HG03571 (cell line): ENCODE measurements around the gene MAPK12.

Source experiments
- ATAC-seq: cut with Tn5 transposase; IDR thresholded peaks from one replicate; pipeline ENCODE4 v1.9.1; 2021; ENCODE audit not compliant: unreplicated experiment

Gene MAPK12

GRCh38 chr22:50269573-50269969 lies 8.1 kb upstream of the MAPK12 start:
- ATAC-seq: no peak

DNA sequence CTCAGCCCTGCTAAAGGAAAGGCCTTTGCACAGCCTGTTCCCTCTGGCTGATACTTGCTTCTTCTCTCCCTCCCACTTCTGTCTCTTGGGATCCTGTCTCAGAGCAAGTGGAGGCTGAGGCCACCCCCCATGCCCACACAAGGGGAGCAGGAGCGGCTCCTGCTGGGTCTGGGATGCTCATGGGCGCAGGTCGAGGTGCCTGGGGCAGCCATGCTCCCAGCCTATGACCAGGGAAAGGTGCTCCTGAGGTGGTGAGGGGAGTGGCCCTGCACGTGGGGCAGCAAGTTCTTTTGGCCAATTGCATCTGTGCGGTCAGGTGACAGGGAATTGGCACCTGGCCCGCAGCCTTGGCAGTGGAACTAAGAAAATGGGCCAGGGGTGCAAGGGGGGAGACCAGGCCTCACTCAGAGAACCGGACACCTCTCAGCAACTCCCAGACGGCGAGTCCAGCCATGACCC lies 7.2 kb upstream of the MAPK12 start:
- ATAC-seq: no peak

DNA sequence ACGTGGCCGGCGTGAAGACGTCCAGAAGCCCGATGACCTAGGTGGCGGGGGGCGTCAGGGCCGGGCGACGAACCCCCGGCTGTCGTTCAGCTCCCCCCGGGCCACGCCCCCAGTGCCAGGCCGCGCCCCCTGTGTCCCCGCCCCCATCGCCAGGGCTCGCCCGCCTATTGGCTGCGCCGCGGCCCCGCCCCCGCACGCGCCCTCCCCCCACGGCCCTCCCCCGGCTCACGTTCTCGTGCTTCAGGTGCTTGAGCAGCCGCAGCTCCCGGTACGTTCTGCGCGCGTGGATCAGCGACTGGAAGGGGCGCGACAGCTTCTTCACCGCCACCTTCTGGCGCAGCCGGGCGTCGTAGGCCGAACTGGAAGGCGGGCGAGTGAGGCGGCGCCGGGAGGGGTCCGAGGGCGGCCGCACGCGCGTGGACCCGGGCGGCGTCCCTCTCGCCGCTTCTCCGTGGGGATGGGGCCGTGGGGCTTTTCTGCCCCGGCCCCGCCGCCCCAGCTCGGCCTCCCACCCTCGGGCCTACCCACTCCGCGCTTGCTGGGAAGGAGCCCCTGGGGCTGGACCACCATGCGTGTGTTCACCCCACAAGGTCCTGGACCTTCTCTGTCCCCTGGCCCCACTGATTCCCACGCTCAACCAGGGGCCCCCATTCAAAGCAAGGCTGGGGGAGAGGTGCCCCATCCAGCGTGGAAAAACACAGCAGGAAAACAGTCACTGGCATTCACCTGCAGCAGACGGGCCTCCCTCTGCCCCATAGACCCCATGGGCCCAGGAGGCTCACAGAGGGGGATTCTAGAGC lies 6.3 kb upstream of the MAPK12 start:
- ATAC-seq: no peak

GRCh38 chr22:50266994-50267393 lies 5.5 kb upstream of the MAPK12 start:
- ATAC-seq: no peak

GRCh38 chr22:50264946-50265669 lies 3.6 kb upstream of the MAPK12 start:
- no peak for ATAC-seq

GRCh38 chr22:50264104-50264745 lies 2.7 kb upstream of the MAPK12 start:
- ATAC-seq: no peak

- ATAC-seq: no peak
Observed at GRCh38 chr22:50262973-50263617, 1.6 kb upstream of the MAPK12 start.

GRCh38 chr22:50262460-50262911 lies 1.0 kb upstream of the MAPK12 start:
- no peak for ATAC-seq

DNA sequence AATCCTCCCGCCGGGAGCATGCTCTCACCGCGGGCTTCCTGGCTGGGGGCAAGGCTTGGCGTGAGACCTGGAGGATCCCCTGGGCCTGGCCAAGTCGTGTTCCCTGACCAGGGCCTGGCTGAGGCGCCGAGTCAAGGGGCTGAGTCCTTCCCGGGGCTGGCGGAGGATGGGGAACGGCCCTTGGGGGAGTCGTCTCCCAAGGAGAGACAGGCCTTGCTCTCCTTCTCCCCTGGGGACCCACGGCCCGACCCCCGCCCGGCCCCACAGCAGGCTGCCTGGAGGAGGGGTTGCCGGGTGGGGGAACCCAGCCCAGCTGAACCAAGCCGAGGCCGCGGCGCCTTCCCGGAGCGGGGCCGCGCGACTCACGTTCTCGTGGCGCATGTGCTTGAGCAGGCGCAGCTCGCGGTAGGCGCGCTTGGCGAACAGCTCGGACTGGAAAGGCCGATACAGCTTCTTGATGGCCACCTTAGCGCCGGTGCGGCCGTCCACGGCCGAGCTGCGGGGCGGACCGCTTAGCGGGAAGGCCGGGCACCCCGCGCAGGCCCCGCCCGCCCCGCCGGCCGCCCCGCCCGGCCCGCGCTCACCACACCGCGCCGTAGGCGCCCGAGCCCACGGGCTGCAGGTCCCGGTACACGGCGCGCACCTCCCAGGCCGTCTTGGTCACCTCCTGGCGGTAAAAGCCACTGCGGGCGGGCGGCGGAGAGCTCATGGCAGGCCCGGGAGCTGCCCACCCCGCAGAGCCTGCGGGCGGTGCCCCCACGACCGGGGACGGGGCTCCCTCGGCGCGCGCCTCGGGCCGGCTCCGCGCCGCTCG lies 475 bp downstream of the MAPK12 start:
- no peak for ATAC-seq

DNA sequence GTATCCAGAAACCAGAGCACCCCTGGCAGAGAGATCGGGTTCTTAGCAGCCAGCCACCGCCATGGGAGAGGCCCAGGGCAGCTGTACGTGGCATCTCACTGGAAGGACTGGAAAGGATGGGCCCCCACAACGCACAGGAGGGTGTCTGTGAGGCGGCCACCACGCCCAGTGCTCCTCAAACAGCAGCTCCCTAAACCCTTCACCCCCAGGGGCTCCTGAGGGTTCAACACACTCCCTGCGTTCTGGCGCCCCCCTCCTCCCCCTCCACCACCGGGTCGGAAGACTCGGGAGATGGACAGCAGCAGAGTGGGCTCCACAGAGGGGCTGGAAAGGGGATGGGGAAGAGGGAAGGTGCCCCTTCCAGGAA lies 1.1 kb downstream of the MAPK12 start:
- no peak for ATAC-seq

DNA sequence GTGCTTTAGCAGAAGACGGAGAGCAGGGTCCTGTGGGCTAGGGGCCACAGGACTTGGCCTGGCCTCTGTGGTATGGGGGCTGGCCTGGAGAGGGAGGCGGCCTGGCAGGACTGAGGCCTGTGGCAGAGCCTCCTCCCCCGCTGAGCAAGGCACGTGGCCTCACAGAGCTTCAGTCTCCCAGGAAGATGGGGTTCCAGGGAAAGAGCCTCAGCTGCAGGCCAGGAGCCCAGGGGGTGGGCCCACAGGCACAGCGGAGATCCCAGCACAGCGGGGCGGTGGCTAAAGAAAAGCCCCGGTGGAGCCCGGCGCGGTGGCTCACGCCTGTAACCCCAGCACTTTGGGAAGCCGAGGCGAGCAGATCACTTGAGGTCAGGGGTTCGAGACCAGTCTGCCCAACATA lies 2.2 kb downstream of the MAPK12 start:
- no peak for ATAC-seq

GRCh38 chr22:50258361-50259292 lies 2.9 kb downstream of the MAPK12 start:
- ATAC-seq: no peak

- ATAC-seq: no peak
Observed at GRCh38 chr22:50257451-50258360, 3.8 kb downstream of the MAPK12 start.

DNA sequence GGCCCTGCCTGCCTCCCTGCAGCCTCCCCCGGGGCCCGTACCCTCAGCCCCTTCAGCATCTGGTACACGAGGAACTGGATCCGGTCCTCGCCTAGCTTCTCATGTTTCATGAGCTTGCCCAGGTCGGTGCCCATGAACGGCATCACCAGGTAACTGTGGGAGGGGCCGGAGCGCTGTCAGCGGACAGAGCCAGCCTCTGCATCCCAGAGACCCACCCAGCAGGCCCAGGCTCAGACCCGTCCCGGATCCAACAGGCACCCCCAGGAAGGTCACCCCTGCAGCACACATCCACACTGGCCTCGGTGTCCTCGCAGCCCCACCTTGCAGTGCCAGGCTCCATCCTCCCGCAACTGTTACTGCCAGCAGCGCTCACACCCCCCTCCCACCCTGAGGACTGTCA lies 4.4 kb downstream of the MAPK12 start:
- ATAC-seq: no peak

DNA sequence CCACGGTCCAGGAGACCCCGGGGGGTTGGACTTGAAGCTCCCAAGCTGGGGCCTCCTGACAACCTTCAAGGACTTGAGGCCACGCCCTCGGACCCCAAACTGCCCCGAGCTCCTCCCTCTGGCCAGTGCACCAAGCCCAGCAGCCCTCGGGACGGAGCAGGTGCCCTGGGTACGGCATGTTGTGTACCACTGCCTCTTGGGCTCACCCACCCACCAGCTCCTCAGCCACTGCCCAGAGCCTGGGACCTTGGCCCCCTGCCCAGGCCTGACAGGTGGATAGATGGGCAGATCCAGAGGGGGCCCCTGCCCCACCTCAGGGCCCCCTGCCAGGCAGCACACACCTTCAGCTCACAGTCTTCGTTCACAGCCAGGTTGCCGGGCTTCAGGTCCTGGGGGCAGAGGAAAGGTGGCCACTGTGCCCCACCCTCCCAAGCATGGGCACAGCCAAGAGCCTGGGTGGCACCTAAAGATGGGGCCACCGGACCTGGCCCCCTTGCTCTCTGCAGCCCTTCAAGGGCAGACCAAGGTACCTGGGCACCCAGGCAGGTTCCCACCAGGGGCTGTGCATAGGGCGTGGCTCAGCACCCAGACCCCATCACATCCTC lies 5.1 kb downstream of the MAPK12 start:
- no peak for ATAC-seq

- no peak for ATAC-seq
Observed at GRCh38 chr22:50255607-50256006, 5.9 kb downstream of the MAPK12 start.

GRCh38 chr22:50255099-50255498 lies 6.4 kb downstream of the MAPK12 start:
- ATAC-seq: no peak

DNA sequence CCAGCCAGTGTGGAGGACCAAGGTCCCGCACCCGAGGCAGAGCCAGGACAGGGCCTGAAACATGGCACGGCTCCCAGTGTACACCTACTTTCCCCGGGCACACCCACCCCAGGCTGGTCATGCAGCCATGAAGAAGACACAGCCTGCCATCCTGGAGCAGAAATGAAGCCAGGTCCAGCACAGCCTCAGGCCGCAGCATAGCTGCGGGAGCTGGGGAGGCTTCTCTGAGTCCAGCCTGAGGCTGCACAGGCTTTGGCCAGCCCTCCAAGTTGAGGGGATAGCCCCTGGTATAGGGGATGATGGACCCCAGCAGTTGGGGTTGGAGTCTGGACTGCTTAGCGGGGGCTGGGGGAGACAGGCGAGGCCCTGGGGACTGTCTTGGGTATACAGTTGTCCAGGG lies 7.5 kb downstream of the MAPK12 start:
- ATAC-seq: no peak
